HG03135 (cell line): Measurements from ENCODE around the gene CSNK1G3.

Experiments used
- ATAC-seq: cut with Tn5 transposase; IDR thresholded peaks from one replicate; pipeline ENCODE4 v1.9.1; 2021; ENCODE audit warnings: mild to moderate bottlenecking, moderate library complexity; ENCODE audit not compliant: unreplicated experiment

Gene CSNK1G3

GRCh38 chr5:123557907-123558306 is 45.9 kb downstream of the CSNK1G3 start:
- no peak for ATAC-seq

GRCh38 chr5:123558762-123559433 is 46.9 kb downstream of the CSNK1G3 start:
- no peak for ATAC-seq

- no peak for ATAC-seq
These were observed 47.4 kb downstream of the CSNK1G3 start for GRCh38 chr5:123559434-123559775.

GRCh38 chr5:123561230-123561629 is 49.3 kb downstream of the CSNK1G3 start:
- ATAC-seq = no peak

GRCh38 chr5:123571927-123572326 is 60.0 kb downstream of the CSNK1G3 start:
- peak; percentile 63 for ATAC-seq

DNA sequence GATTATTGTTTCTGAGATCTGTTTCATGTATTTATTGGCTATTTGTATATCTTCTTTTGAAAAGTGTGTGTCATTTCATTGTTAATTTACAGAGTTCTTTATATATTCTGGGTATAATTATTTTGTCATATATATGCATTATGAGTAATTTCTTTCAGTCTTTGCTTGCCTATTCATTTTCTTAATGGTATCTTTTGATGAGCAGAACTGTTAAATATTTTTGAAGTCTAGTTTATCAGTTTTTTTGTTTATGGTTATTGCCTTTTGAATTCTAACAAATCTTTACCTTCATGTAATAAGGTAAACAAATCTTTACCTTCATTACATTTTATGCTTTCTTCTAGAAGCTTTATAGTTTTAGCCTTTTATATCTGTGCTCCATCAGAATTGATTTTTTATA is 66.4 kb downstream of the CSNK1G3 start:
- no peak for ATAC-seq

- ATAC-seq = no peak
These were observed 67.4 kb downstream of the CSNK1G3 start for GRCh38 chr5:123579410-123579809.

DNA sequence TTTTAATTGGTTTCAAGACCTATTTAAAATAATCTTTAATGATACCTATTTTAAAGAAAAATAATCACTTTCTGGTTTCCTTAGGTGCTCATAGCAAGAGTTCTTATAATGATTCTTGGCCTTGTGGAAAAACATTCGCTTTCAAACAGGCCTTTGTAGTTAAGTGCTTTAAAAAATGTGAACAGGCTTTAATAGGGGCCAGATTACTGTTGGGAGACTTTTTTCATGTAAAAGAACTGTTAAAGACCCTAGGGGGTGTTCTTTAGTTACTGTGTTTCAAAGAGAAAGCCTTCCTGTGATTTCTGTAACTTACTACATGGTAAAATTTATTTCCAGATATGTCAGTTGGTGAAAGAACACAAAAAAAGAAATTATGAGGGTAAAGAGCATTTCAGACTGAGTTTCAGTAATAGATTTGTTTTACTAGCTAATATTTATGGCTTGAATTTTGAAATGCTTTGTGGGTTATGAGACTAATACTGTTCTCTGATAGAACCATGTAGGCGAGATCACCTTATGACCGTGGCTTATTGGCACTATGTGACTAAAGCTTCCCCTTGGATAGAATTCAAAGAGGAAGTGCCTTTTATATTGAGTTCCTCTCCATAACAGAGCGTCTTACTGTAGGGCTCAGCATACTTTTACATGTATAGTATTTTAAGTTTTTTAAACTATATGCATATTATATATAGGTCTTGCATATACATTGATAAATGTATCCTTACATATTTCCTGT is 70.7 kb downstream of the CSNK1G3 start:
- ATAC-seq = no peak

GRCh38 chr5:123585871-123586270 is 73.9 kb downstream of the CSNK1G3 start:
- ATAC-seq = no peak

DNA sequence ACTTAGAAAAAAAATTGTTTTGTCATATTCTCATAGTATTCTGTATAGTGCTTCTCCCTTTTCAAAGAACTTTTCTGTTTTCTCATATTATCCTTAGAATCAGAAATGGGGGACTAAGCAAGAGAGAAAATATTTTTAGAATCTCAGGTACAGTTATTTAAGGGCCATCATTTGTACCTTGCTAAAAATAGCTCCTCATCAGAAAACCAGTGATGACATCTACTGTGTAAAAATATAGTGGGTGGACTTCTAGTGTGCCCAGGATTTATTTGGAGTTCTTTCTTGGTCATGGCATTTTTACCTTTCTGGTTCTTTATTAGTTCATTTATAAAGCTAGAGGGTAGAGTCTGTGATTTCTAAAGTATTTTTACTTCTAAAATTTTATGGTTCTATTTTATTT is 82.5 kb downstream of the CSNK1G3 start:
- no peak for ATAC-seq

- no peak for ATAC-seq
These were observed 85.0 kb downstream of the CSNK1G3 start for GRCh38 chr5:123597018-123597417.

- ATAC-seq = no peak
These were observed 86.2 kb downstream of the CSNK1G3 start for GRCh38 chr5:123598028-123598689.

DNA sequence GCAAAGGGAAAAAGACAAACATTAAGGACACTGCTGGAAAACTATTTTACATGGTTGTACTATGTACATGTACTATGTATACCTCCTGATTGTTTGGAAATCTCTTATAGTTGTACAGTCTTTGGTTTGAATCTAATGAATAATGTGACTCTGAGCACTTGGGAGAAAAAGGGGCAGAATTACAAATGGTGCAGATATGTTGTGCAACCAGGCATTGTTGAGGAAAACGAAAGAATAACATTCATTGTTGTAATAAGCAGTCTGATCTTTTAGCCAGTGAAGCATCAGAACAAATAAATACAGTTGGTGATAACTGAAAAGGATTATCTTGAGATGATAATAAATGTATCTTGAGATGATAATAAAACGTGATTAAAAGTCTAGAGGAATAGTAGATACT is 87.2 kb downstream of the CSNK1G3 start:
- ATAC-seq = no peak

GRCh38 chr5:123601610-123602009 is 89.6 kb downstream of the CSNK1G3 start:
- ATAC-seq = no peak

DNA sequence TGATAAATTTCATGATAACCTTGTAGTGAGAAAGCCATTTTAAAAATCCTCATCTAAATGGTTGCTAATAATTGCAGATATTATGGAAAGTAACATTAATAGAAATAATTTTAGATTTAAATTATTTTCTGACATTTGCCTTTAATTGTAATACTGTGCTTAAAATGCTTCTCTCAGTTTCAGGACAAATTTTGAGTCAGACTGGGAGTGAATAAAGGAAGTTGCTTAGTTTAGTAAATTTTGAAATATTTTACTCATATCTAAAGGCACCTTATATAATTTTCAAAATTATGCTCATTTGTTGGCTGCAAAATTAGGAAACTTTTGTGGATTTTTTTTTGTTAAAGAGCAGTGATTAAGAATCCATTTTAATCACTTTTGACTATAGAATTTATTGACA is 93.8 kb downstream of the CSNK1G3 start:
- no peak for ATAC-seq

DNA sequence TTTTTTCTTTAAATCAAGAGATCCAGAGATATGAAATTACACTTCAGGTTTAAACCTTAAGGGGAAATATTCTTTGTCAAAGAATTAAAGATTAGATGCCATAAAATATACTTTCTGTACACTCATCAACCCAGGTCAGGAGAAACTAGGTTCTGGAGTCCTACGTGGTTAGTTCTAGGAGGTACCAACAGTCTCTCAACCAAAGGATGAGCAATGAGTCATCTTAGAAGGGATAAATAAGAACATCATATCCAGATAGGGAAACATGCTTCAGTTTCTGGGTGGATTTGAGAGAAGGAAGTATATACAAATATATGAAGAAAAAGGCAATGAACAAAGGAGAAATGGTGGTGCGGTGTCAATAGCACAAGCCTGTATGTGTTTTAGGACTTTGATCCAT is 98.2 kb downstream of the CSNK1G3 start:
- no peak for ATAC-seq

GRCh38 chr5:123610665-123611405 is 98.9 kb downstream of the CSNK1G3 start:
- peak; percentile 70 for ATAC-seq

GRCh38 chr5:123611406-123611709 is 99.4 kb downstream of the CSNK1G3 start:
- no peak for ATAC-seq

GRCh38 chr5:123617561-123617960 is 105.6 kb downstream of the CSNK1G3 start:
- ATAC-seq = no peak

DNA sequence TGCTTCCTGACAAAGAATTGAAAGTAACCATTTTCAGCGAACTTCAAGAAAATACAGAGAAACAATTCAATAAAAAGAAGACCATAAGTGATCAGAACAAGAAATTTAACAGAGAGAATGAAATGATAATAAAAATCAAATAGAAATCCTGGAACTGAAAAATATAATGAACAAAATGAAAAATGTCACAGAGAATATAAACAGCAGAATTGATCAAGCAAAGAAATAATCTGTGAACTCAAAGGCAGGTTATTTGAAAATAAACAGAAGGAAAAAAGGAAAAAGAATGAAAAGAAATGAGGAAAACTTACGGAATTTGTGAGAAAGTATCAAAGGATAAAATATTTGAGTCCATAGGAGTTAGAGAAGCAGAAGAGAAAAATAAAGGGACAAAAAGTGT is 114.1 kb downstream of the CSNK1G3 start:
- no peak for ATAC-seq

GRCh38 chr5:123628860-123629544 is 117.0 kb downstream of the CSNK1G3 start:
- ATAC-seq = no peak
